CD4-positive, CD25-positive, alpha-beta regulatory T cell (primary cell): Measurements from ENCODE around the gene AGT. TPM values are rescaled to one million over a fixed set of nuclear protein-coding genes. Genes with fewer than 3 reads are reported as not detected.
"Not testable (repeated sequence)": the region's sequence is repeated elsewhere in the genome, so short reads cannot be mapped to it uniquely, and the experiment has no call there.

Experiments used
- ATAC-seq, 2 donors: fragments of 150-1000 bp; cut with Tn5 transposase; one replicate each; pipeline ENCODE4 v1.10.0; 2021; ENCODE audit warnings: low read depth in 2 of 2, moderate number of reproducible peaks in 2 of 2, moderate library complexity in 1 of 2
- DNase-seq, 3 donors: peaks; one replicate each; pipeline versions ENCODE4 v3.0.0 to v3.0.0-alpha.2; 2012 to 2022; ENCODE audit warnings: mixed read lengths in 1 of 3
- H3K27ac ChIP-seq: one replicate; pipeline ENCODE4 v1.7.0; 2013; ENCODE audit warnings: mild to moderate bottlenecking, low read length; ENCODE audit not compliant: insufficient read depth, poor library complexity, severe bottlenecking
- H3K27me3 ChIP-seq: one replicate; pipeline ENCODE4 v1.7.0; 2013; ENCODE audit warnings: low read length; ENCODE audit not compliant: control insufficient read depth, insufficient read depth
- H3K36me3 ChIP-seq: one replicate; pipeline ENCODE4 v1.7.0; 2013; ENCODE audit warnings: mild to moderate bottlenecking, low read length, moderate library complexity; ENCODE audit not compliant: control insufficient read depth, insufficient read depth
- H3K4me1 ChIP-seq: 2 replicates; pipeline ENCODE4 v1.7.0; 2013; ENCODE audit warnings: mild to moderate bottlenecking, low read length; ENCODE audit not compliant: insufficient read depth, control insufficient read depth, poor library complexity, severe bottlenecking
- H3K4me3 ChIP-seq: one replicate; pipeline ENCODE4 v1.7.0; 2013; ENCODE audit warnings: low read depth, mild to moderate bottlenecking, low read length, moderate library complexity
- H3K9me3 ChIP-seq, 2 experiments: 1 replicate in 1 of 2; 2 replicates in 1 of 2; pipeline ENCODE4 v1.7.0; 2013; ENCODE audit warnings: low read length in 2 of 2, mild to moderate bottlenecking in 1 of 2, moderate library complexity in 1 of 2; ENCODE audit not compliant: control insufficient read depth in 2 of 2
- H3K27ac Mint-ChIP-seq, 3 donors: one replicate each; pipeline ENCODE4 v1.8.0; 2020 to 2022; ENCODE audit warnings: mild to moderate bottlenecking in 3 of 3, mixed read lengths in 3 of 3, moderate library complexity in 2 of 3
- H3K27me3 Mint-ChIP-seq: one replicate; pipeline ENCODE4 v1.8.0; 2022; ENCODE audit warnings: mild to moderate bottlenecking, mixed read lengths
- H3K36me3 Mint-ChIP-seq: one replicate; pipeline ENCODE4 v1.8.0; 2020; ENCODE audit warnings: mixed read lengths
- H3K4me1 Mint-ChIP-seq, 4 donors: one replicate each; pipeline ENCODE4 v1.8.0; 2020 to 2022; ENCODE audit warnings: mixed read lengths in 4 of 4, mild to moderate bottlenecking in 1 of 4
- H3K4me3 Mint-ChIP-seq, 4 donors: one replicate each; pipeline ENCODE4 v1.8.0; 2020 to 2022; ENCODE audit warnings: mild to moderate bottlenecking in 4 of 4, mixed read lengths in 4 of 4, moderate library complexity in 3 of 4
- H3K9me3 Mint-ChIP-seq, 7 donors: one replicate each; pipeline ENCODE4 v1.8.0; 2020 to 2022; ENCODE audit warnings: mixed read lengths in 7 of 7, mild to moderate bottlenecking in 3 of 7, moderate library complexity in 2 of 7
- polyA plus RNA-seq, 4 donors: library from polyadenylated mRNA; unstranded; fragments of 300-500 nt; fragmentation: Illumina TruSeq; gene quantifications; one replicate each; pipeline ENCODE4 v1.2.3, GENCODE V29; 2021
- total RNA-seq: library from RNA; stranded (reverse); gene quantifications from one replicate; pipeline ENCODE4 v1.2.3, GENCODE V29; 2022

Gene AGT
- total and polyA plus RNA-seq, 5 donors from 2014 or later, result not detected

DNA sequence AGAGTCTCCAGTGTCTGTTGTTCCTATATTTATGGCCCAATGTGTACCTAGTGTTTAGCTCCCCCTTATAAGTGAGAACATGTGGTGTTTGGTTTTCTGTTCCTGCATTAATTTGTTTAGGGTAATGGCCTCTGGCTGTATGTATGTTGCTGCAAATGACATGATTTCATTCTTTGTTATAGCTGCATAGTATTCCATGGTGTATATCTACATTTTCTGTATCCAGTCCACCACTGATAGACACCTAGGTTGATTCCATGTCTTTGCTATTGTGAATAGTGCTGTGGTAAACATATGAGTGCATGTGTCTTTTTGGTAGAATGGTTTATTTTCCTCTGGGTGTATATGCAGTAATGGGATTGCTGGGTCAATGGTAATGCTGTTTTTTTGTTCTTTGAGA is 15.0 kb downstream of the AGT start:
- H3K36me3 ChIP-seq, H3K27me3 ChIP-seq, ATAC-seq, H3K4me1 Mint-ChIP-seq, DNase-seq, H3K4me1 ChIP-seq, H3K4me3 Mint-ChIP-seq, H3K4me3 ChIP-seq, H3K9me3 ChIP-seq, H3K36me3 Mint-ChIP-seq, H3K27ac ChIP-seq, H3K9me3 Mint-ChIP-seq, H3K27ac Mint-ChIP-seq, H3K27me3 Mint-ChIP-seq: not testable (repeated sequence)

DNA sequence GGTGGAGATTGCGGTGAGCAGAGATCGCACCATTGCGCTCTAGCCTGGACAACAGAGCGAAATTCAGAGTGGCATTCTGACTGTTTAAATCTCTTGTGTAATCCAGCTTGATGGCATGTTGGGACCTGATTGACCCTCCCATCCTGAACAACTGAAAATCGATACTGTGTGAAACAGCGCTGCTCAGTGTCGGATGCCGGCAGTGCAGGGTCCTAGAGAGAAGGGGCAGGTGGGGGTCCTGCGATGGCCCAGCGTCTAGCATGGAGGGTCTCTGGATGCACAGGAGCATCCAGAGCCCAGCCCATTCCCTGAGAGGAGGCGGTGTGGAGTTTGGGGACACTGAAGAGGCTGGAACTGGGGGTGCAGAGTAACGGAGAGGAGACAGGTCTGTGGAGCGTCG is 15.8 kb downstream of the AGT start:
- ATAC-seq, result no peak
- H3K4me1 ChIP-seq, result no peaks in the 10 kb centered on the region
- no peak overlapping the region for H3K4me3 ChIP-seq
- H3K27ac ChIP-seq, result no peak overlapping the region
- H3K9me3 ChIP-seq, result no peaks in the 10 kb centered on the region
- Mint-ChIP-seq H3K27me3 (no peaks in the 10 kb centered on the region), H3K36me3 (peaks cover 5% of the 10 kb centered on the region), H3K4me1 (no peaks in the 10 kb centered on the region), H3K4me3 (no peak overlapping the region), H3K27ac (no peak overlapping the region), H3K9me3 (no peaks in the 10 kb centered on the region)
- no peaks in the 10 kb centered on the region for H3K27me3 ChIP-seq
- no peak for DNase-seq
- peaks cover 11% of the 10 kb centered on the region for H3K36me3 ChIP-seq

DNA sequence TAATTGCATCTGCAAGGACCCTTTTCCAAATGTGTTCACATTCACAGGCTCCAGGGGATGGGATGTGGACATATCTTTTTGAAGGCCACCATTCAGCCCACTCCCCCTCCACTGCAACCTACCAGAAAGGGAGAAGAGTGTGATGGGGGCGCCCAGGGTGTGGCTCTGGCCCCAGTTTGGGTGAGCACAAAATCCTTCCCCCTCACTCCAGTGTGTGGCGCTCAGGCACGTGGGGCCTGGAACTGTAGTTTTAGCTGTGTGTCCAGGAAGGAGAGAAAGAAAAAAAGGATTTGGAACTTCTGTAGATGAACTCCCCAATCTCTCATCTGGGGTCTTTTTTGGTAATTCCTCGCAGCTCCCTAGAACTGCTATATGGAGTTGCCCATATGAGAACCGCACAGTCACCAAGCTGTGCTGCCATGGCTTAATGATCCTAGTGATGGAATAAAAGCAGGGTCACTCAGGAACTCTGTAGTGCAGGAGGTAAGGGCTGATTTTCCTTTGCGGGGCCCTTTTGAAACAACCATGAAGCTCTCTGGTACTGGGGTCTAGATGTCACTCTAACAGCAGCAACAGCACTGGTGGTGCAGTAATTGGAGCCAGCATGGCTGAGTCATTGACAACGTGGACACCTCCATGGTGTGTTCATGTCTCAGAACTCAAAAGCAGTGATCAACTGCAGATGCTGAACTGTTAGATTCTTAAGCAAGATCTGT is 17.0 kb downstream of the AGT start:
- Mint-ChIP-seq H3K4me3 (no peak overlapping the region), H3K9me3 (no peaks in the 10 kb centered on the region), H3K36me3 (peaks cover 17% of the 10 kb centered on the region), H3K4me1 (no peaks in the 10 kb centered on the region), H3K27me3 (no peaks in the 10 kb centered on the region), H3K27ac (no peak overlapping the region)
- DNase-seq (no peak), ATAC-seq (no peak)
- H3K27me3 ChIP-seq, result no peaks in the 10 kb centered on the region
- no peaks in the 10 kb centered on the region for H3K4me1 ChIP-seq
- no peaks in the 10 kb centered on the region for H3K9me3 ChIP-seq
- H3K27ac ChIP-seq, result no peak overlapping the region
- no peak overlapping the region for H3K4me3 ChIP-seq
- H3K36me3 ChIP-seq, result peaks cover 24% of the 10 kb centered on the region

DNA sequence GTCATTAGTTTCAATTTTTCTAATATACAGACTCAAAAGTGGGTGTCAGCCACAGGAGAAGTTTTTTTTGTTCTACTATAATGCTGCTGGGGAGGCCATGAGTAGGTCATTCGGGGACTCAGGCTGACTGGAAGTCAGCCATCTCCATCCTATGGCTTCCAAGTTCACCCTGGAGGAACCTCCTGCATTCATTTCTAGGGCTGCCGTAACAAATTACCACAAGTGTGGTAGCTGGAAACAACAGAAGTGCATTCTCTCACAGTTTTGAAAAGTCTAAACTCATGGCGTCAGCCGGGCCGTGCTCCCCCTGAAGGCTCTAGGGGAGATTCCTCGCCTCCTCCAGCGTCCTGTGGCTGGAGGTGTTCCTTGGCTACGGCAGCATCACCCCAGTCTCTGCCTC is 17.7 kb downstream of the AGT start:
- Histone ChIP-seq H3K36me3 (peaks cover 31% of the 10 kb centered on the region), H3K4me1 (no peaks in the 10 kb centered on the region), H3K9me3 (no peaks in the 10 kb centered on the region), H3K27ac (no peak overlapping the region), H3K27me3 (no peaks in the 10 kb centered on the region), H3K4me3 (no peak overlapping the region)
- ATAC-seq (no peak), DNase-seq (no peak)
- Mint-ChIP-seq H3K27ac (no peak overlapping the region), H3K36me3 (peaks cover 24% of the 10 kb centered on the region), H3K27me3 (no peaks in the 10 kb centered on the region), H3K4me3 (no peak overlapping the region), H3K4me1 (no peaks in the 10 kb centered on the region), H3K9me3 (no peaks in the 10 kb centered on the region)

DNA sequence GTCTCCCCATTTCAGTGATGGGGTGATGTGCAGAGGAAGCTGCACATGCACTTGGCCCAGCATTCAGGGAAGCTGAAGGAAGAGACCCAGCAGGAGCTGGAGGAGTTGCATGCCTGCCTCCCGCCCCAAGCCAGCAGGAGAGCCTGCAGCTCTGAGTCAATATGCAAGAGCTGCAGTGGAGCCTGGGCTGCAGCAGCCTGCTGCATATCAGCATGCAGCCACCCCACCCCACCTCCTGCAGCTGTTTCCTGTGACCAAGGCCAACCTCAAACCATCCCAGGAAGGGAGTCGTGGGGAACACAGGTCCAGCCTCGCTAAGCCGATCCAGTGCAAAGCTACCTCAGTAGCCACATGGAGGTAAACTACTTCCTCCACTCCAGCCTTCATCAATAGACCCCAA is 18.9 kb downstream of the AGT start:
- Mint-ChIP-seq H3K27me3 (no peaks in the 10 kb centered on the region), H3K4me1 (no peaks in the 10 kb centered on the region), H3K4me3 (peak overlapping the region in 1 of 4 donors; percentile 13), H3K9me3 (no peaks in the 10 kb centered on the region), H3K36me3 (peaks cover 26% of the 10 kb centered on the region), H3K27ac (peak overlapping the region in 1 of 3 donors; percentile 42)
- Histone ChIP-seq H3K4me1 (no peaks in the 10 kb centered on the region), H3K27ac (no peak overlapping the region), H3K9me3 (no peaks in the 10 kb centered on the region), H3K36me3 (peaks cover 42% of the 10 kb centered on the region), H3K4me3 (no peak overlapping the region), H3K27me3 (no peaks in the 10 kb centered on the region)
- no peak for ATAC-seq
- DNase-seq, result no peak

DNA sequence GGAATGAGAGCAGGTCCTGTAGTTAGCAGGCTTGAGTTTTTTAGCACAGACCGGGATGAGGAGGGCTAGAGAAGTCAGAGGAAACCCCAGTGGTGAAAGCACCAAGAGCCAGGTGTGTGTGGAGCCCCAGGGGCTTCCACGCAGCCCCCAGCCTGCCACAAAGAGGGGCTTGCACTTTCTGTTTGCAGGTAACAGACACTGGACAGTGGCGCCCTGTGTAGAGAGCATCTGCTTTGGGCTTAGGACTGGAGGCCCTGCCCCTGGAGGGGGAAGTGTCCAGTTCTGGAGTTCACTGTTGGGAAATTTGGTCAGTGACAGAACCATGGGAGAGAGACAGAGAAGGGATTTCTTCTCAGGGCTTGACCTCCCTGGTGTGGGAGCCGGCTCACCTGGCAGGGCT is 19.5 kb downstream of the AGT start:
- peak overlapping the region in 1 of 3 donors; percentile 68 for H3K27ac Mint-ChIP-seq
- peaks cover 47% of the 10 kb centered on the region for H3K36me3 ChIP-seq
- H3K27me3 Mint-ChIP-seq, result no peaks in the 10 kb centered on the region
- H3K9me3 Mint-ChIP-seq, result no peaks in the 10 kb centered on the region
- ATAC-seq, result no peak
- H3K9me3 ChIP-seq, result no peaks in the 10 kb centered on the region
- H3K4me1 Mint-ChIP-seq, result no peaks in the 10 kb centered on the region
- H3K27ac ChIP-seq, result no peak overlapping the region
- no peak for DNase-seq
- no peak overlapping the region for H3K4me3 Mint-ChIP-seq
- no peaks in the 10 kb centered on the region for H3K27me3 ChIP-seq
- no peaks in the 10 kb centered on the region for H3K4me1 ChIP-seq
- no peak overlapping the region for H3K4me3 ChIP-seq
- peaks cover 31% of the 10 kb centered on the region for H3K36me3 Mint-ChIP-seq

DNA sequence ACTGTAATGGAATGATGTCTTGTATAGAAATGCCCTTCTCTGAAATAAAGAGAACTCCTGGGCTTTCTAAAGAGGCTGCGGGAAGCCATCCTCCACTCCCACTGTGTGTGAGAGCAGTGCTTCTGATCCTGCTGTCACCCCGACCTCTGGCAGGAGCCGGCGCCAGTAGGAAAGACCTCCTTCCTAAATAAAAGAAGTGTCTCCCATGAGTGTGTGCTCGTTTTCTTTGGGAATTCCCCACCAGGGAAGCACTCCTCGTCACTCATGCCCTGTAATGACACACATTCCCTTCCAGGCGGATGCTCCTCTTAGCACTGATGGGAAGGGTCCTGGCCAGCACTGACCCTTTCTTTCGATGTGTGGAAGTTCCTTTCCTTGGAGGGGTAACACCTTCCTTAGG is 20.1 kb downstream of the AGT start:
- H3K4me3 Mint-ChIP-seq, result no peak overlapping the region
- peaks cover 32% of the 10 kb centered on the region for H3K36me3 Mint-ChIP-seq
- peaks cover 54% of the 10 kb centered on the region for H3K36me3 ChIP-seq
- no peaks in the 10 kb centered on the region for H3K4me1 ChIP-seq
- peak overlapping the region in 1 of 3 donors; percentile 21 for H3K27ac Mint-ChIP-seq
- no peaks in the 10 kb centered on the region for H3K27me3 Mint-ChIP-seq
- no peaks in the 10 kb centered on the region for H3K27me3 ChIP-seq
- H3K9me3 ChIP-seq, result no peaks in the 10 kb centered on the region
- H3K4me1 Mint-ChIP-seq, result no peaks in the 10 kb centered on the region
- no peak overlapping the region for H3K4me3 ChIP-seq
- H3K27ac ChIP-seq, result no peak overlapping the region
- DNase-seq, result no peak
- no peaks in the 10 kb centered on the region for H3K9me3 Mint-ChIP-seq
- ATAC-seq, result no peak

DNA sequence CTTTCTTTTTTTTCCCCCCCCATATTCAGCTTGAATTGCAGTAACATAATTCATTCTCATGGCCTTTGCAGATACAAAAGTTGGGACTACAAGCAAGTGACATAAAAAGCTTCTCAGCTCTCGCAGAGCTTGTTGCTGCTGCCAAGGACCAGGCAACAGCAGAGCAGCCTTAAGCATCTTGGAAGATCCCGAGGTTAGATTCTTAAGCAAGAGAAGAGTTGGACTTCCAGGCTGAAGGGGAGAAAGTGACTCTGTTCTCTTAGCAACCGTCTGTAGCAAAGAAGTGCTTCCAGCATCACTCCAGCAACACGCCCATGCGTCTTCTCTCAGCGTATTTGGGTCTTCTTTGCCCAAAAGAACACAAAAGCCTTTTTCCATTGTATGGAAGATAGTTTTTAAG is 20.7 kb downstream of the AGT start:
- H3K9me3 Mint-ChIP-seq, result no peaks in the 10 kb centered on the region
- H3K27ac Mint-ChIP-seq, result peak overlapping the region in 1 of 3 donors; percentile 21
- H3K27me3 Mint-ChIP-seq, result no peaks in the 10 kb centered on the region
- no peaks in the 10 kb centered on the region for H3K9me3 ChIP-seq
- H3K27ac ChIP-seq, result no peak overlapping the region
- no peaks in the 10 kb centered on the region for H3K4me1 Mint-ChIP-seq
- H3K4me3 Mint-ChIP-seq, result no peak overlapping the region
- H3K27me3 ChIP-seq, result no peaks in the 10 kb centered on the region
- DNase-seq, result no peak
- H3K36me3 Mint-ChIP-seq, result peaks cover 32% of the 10 kb centered on the region
- no peaks in the 10 kb centered on the region for H3K4me1 ChIP-seq
- H3K36me3 ChIP-seq, result peaks cover 59% of the 10 kb centered on the region
- no peak for ATAC-seq
- no peak overlapping the region for H3K4me3 ChIP-seq
